ENCODE data around the gene NDUFA8.

- TF ChIP-seq CTCF (IDR thresholded peaks at IDR 0.05) (no peak), ZFX (IDR thresholded peaks at IDR 0.05; ENCODE audit: borderline replicate concordance) (no peak)
Measured at GRCh38 chr9:122191584-122191983, 32.0 kb upstream of the NDUFA8 start.

All from 22Rv1 (cell line).